HL-60 (cell line): ENCODE measurements around the gene DHRSX.

Source experiments
- GABPA ChIP-seq: IDR thresholded peaks from 2 replicates; pipeline ENCODE4 v1.6.1; 2012; ENCODE audit warnings: low read depth
- TF ChIP-seq, protein P1 (sequence below): IDR thresholded peaks from one replicate; pipeline ENCODE4 v1.5.1; 2011; ENCODE audit warnings: low read length, control low read depth, inconsistent platforms; ENCODE audit not compliant: insufficient read depth
- TF ChIP-seq, protein P2 (sequence below): IDR thresholded peaks from 2 replicates; pipeline ENCODE4 v1.6.1; 2012; ENCODE audit warnings: low read depth; ENCODE audit not compliant: insufficient replicate concordance

DNA sequence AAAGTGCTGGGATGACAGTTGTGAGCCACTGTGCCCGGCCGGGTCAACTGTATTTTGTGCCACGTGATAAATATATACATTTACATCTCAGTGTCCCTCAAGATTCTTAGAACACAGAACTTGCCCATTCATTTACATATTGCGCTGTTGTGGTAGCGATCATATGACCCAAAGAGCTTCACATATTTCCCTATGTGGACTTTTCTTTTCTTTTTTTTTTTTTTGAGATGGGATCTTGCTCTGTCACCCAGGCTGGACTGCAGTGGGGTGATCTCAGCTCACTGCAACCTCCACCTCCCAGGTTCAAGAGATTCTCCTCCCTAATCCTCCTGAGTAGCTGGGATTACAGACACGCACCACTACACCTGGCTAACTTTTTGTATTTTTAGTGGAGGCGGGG is 180.7 kb downstream of the DHRSX start:
- TF ChIP-seq, protein P1, sequence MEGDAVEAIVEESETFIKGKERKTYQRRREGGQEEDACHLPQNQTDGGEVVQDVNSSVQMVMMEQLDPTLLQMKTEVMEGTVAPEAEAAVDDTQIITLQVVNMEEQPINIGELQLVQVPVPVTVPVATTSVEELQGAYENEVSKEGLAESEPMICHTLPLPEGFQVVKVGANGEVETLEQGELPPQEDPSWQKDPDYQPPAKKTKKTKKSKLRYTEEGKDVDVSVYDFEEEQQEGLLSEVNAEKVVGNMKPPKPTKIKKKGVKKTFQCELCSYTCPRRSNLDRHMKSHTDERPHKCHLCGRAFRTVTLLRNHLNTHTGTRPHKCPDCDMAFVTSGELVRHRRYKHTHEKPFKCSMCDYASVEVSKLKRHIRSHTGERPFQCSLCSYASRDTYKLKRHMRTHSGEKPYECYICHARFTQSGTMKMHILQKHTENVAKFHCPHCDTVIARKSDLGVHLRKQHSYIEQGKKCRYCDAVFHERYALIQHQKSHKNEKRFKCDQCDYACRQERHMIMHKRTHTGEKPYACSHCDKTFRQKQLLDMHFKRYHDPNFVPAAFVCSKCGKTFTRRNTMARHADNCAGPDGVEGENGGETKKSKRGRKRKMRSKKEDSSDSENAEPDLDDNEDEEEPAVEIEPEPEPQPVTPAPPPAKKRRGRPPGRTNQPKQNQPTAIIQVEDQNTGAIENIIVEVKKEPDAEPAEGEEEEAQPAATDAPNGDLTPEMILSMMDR = no peak
- TF ChIP-seq, protein P2, sequence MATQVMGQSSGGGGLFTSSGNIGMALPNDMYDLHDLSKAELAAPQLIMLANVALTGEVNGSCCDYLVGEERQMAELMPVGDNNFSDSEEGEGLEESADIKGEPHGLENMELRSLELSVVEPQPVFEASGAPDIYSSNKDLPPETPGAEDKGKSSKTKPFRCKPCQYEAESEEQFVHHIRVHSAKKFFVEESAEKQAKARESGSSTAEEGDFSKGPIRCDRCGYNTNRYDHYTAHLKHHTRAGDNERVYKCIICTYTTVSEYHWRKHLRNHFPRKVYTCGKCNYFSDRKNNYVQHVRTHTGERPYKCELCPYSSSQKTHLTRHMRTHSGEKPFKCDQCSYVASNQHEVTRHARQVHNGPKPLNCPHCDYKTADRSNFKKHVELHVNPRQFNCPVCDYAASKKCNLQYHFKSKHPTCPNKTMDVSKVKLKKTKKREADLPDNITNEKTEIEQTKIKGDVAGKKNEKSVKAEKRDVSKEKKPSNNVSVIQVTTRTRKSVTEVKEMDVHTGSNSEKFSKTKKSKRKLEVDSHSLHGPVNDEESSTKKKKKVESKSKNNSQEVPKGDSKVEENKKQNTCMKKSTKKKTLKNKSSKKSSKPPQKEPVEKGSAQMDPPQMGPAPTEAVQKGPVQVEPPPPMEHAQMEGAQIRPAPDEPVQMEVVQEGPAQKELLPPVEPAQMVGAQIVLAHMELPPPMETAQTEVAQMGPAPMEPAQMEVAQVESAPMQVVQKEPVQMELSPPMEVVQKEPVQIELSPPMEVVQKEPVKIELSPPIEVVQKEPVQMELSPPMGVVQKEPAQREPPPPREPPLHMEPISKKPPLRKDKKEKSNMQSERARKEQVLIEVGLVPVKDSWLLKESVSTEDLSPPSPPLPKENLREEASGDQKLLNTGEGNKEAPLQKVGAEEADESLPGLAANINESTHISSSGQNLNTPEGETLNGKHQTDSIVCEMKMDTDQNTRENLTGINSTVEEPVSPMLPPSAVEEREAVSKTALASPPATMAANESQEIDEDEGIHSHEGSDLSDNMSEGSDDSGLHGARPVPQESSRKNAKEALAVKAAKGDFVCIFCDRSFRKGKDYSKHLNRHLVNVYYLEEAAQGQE = no peak
- no peak for TF ChIP-seq GABPA
